GM21723 (cell line): ENCODE data around the gene SAYSD1.
"Not testable (repeated sequence)": the region's sequence is repeated elsewhere in the genome, so short reads cannot be mapped to it uniquely, and the experiment has no call there.

ENCODE experiments used
- ATAC-seq: cut with Tn5 transposase; IDR thresholded peaks from one replicate; pipeline ENCODE4 v1.9.1; 2021; ENCODE audit warnings: mild to moderate bottlenecking, moderate library complexity; ENCODE audit not compliant: unreplicated experiment

SAYSD1 gene

GRCh38 chr6:39114704-39115599 lies at the start of gene SAYSD1:
TSS of gene SAYSD1 (minus strand) at chr6:39115186. CDS start at chr6:39115089, 97 bp downstream.
- peak; percentile 95 for ATAC-seq

GRCh38 chr6:39157511-39157910 lies 42.5 kb upstream of the SAYSD1 start:
- no peak for ATAC-seq

DNA sequence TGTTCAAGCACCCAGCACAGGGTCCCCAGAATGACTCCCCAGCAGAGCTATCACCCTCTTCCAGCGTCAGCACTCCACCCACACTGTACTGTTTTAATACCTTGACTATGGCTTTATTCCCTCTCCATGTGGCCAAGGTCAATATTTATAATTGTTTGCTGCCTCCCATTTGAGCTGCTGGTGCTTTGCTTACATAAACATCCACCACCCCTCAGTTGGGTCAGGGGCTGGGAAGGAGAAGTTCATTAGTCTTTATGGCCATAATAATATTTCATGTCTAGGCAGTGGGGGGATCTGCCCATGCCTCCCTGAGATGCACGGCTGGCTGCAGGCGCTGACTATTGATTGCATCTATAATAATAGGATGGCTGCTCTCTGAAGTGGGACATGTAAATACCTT lies 41.8 kb upstream of the SAYSD1 start:
- no peak for ATAC-seq

- ATAC-seq, result no peak
These were observed 39.7 kb upstream of the SAYSD1 start for GRCh38 chr6:39154705-39155104.

DNA sequence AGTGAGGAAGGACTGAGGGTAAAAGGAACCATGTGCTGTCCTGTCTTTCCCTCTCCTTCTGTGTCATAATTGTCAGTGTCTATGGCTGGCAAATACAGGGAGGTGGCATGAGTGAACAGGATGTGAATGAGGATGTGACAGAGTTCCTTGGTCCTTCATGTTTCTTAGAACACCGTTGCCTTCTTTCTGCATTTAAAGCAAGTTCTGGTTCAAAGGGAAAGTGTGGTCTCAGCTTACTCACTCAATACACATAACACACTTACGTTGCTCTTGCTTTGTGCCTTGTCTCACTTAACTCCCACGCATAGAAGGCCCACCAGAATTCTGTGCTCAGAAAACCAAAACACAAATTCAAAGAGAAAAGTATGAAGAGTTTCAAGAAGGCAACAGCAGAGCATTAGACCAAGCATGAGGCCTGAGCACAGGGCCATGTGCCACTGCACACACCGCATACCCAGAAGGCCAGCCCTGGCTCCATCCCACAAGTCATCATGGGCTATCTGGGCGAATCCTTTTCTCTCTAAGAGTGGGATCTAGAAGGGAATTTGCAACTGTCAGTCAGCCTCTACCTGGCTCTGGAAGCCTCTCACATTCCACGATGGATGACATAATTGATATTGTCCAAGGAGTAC lies 38.9 kb upstream of the SAYSD1 start:
- ATAC-seq, result no peak

GRCh38 chr6:39152262-39152661 lies 37.3 kb upstream of the SAYSD1 start:
- ATAC-seq, result no peak

DNA sequence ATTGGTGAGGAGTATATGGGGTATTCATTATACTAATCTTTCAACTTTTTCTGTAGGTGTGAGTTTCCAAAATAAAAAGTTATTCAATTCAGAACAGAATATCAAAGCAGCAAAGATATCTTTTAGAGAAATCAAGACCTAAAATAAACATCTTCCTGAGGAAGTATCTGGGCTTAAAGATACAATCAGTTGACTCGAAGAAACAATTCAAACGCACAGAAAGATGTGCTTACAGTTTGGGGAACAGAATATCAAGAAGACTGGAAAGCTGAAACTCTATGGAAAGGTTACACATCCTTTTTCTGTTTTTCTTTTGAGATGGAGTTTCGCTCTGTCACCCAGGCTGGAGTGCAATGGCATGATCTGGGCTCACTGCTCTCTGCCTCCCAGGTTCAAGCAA lies 36.2 kb upstream of the SAYSD1 start:
- ATAC-seq, result no peak

DNA sequence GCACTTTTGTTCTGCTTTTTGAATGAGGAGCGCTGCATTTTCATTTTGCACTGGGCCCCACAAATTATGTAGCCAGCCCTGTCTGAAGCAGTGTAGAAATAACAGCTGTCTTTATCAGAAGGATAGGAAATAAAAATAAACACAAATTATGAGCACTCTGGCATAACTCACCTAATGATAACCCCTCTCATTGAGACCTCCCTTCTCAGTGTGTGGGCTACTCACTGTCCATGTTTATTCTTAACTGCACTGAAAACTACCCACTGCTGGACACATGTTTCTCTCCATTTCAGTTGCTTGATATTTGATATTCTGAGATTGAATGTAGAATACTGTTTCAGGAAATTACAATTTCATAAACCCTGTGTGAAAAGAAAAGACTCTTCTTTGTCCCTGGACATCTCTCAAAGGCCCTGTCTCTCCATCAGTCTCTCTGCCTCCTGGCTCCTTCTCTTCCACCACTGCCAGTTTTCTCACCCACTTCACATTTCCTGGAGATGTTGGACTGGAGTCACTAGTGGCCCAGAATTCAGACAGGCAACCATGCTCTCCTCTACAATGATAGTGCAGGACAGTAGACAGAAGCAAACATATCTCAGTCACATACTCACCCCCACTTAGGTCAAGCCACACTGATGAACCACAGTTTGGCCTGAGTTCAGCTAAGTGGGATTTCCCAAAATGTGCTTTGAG lies 29.6 kb upstream of the SAYSD1 start:
- ATAC-seq, result no peak

- no peak for ATAC-seq
These were observed 28.4 kb upstream of the SAYSD1 start for GRCh38 chr6:39143238-39143930.

DNA sequence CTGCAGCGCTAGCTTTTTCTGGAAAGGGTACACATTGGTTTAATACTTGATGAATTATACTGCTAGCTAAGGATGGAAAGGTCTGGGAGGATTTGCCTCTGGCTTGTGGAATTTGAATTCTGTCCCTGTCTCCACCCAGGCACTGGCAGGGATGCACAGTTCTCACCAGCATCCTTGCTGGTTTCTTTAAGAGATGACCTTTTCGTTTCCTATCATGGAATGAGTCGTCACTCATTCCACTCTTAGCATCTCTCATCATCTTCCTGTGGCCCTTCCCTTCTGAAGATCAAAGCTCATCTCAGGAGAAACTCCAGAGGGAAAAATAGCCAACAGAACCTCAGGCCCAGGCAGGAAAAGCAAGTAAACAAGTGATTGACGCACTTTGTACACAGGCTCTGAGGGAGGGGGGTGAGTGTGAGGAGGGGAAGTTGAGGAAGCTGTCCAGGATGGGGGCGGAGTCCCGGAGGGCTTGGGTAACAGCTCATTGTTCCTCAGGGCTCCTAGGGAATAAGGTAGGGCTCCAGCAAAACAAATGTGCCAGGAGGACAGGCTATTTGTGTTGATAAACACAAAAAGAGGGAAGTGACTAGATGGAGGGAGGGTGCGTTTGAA lies 25.7 kb upstream of the SAYSD1 start:
- no peak for ATAC-seq

DNA sequence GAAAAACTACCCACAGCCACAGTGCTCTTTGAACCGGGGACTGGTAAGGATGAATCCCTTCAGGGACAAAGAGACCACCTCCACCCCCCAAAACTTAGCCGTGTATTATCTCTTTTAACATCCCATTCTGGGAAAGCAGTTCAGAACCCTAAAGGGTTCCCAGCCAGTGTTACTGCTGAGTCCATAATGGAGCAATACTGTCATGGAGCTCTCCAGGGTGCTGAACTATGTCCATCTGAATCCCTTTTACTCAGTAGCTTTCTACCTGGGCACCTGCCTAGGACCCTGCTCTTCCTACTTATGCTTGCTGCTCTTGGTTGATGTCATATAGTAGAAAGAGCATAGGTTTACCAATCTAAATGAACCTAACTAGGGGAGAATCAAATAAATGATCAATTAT lies 22.3 kb upstream of the SAYSD1 start:
- ATAC-seq, result no peak

GRCh38 chr6:39136207-39136606 lies 21.2 kb upstream of the SAYSD1 start:
- not testable (repeated sequence) for ATAC-seq

DNA sequence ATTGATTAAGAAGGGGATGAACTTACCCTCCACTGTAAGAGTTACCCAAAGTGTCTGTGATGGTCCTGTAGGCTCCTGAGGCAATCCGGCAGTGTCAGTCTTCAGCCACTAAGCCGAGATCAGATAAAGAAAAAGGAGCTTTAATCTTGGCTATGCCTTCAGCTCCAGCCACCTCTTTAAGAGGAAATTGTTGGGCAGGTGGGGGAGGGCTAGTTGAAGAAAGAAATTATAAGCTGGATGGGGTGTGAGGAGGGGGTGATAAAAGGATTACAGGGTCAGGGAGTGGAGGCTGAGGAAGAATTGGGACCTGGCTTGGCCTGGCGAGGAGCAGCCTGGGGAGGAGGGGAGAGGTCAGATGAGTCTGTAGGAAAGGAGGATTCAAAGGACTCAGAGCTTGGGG lies 19.8 kb upstream of the SAYSD1 start:
- not testable (repeated sequence) for ATAC-seq

GRCh38 chr6:39130691-39131090 lies 15.7 kb upstream of the SAYSD1 start:
- no peak for ATAC-seq

GRCh38 chr6:39128832-39129231 lies 13.8 kb upstream of the SAYSD1 start:
- no peak for ATAC-seq

DNA sequence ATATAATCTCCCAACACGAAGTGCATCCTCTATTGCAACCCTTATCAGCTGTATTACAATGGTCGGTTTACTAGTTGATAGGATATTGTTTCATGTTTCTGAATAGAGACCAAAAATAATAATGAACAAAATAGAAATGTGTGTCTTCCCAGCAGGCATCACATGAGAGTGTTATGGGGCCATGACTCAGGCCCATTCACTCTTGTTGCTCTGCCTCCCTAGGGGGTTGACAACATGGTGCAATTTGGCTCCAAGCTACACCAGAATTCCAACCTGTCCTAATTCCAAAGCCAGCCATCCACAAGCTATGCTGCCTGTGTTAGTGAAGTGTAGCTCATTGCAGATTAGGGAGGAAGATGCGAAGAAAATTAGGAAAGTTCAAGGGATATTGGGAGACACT lies 13.1 kb upstream of the SAYSD1 start:
- ATAC-seq, result no peak

DNA sequence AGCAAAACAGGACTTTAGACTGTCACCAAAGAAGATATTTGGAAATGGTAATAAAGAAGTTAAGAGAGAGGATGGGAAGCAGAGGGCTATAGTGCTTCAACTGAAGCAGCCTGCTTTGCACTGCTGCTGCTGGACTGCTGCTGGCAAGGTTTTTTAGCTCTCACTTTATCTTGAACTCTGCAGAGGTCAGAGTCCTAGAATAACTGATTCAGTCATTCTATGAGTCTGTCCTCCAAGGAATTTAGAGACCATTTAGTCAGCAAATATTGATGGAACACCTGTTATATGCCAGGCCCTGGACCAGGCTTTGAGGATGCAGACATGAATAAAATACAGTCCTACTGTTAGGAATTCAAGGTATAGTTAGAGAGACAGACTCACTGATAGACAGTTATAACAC lies 9.1 kb upstream of the SAYSD1 start:
- ATAC-seq, result no peak

DNA sequence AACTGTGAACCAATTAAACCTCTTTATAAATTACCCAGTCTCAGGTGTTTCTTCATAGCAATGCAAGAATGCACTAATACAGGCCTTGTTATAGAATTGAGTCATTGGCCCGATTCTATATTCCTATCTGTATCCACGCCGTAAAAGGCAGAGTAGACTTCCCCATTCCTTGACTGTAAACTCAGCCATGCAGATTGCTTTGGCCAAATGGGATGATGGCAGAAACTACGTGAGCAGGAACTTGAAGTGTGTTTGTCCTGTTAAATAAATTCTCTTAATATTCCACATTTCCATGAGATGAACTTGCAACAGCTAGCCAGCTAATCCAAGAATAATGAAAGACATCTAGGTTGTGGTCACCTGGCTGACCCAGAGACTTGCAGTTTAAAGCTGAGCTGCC lies 3.9 kb upstream of the SAYSD1 start:
- no peak for ATAC-seq

DNA sequence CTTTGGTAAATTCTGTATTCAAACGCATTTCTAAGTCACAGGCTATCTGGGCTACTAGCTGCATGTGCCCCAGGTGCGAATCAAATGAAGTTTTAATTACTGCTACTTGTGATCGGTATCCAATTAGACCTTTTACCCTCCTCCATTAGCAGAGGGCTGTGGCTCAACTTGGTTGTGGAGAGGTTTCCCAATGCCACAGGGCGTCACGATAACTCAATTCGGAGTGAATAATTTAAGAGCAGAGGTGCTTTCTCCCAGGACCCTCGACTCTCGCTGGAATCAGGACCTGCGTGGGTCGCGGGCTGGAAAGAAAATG lies 640 bp downstream of the SAYSD1 start:
- ATAC-seq, result peak; percentile 28

- ATAC-seq, result no peak
These were observed 1.2 kb downstream of the SAYSD1 start for GRCh38 chr6:39113788-39114187.

DNA sequence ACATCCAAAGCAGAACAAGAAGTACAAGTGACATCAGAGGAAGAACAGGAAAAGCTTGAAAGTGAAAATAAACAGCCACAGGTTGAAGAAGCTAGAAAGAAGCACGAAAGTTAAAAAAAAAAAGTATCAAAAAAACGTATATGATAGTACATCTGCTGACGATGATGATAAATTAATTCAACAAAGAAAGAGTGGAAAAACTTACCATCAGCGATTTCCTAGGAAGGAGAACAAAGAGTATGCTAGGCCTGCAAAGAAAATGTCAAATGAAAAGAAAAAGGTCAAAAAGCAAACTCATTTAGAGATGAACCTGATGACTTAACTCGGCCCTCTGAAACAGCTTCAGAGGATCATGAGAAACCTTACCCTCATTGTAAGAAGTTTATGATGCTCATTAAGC lies 3.7 kb downstream of the SAYSD1 start:
- ATAC-seq, result no peak
